Dendritic cell treated with granulocyte-macrophage colony-stimulating factor and Interleukin-4, amounts not matched to agents 40 ng/mL and 50 ng/mL, for 4 days (primary cell): Measurements from ENCODE around the gene GSTT4.
"Not testable (repeated sequence)": the region's sequence is repeated elsewhere in the genome, so short reads cannot be mapped to it uniquely, and the experiment has no call there.

Source experiments
- H3K27ac Mint-ChIP-seq: one replicate; pipeline ENCODE4 v1.8.0; 2022; ENCODE audit warnings: mild to moderate bottlenecking, mixed read lengths
- H3K27me3 Mint-ChIP-seq: one replicate; pipeline ENCODE4 v1.8.0; 2022; ENCODE audit warnings: mild to moderate bottlenecking, mixed read lengths
- H3K36me3 Mint-ChIP-seq: one replicate; pipeline ENCODE4 v1.8.0; 2022; ENCODE audit warnings: low read depth, mixed read lengths
- H3K4me1 Mint-ChIP-seq: one replicate; pipeline ENCODE4 v1.8.0; 2022; ENCODE audit warnings: low read depth, mixed read lengths
- H3K4me3 Mint-ChIP-seq: one replicate; pipeline ENCODE4 v1.8.0; 2022; ENCODE audit warnings: mild to moderate bottlenecking, moderate library complexity, mixed read lengths
- H3K9me3 Mint-ChIP-seq: one replicate; pipeline ENCODE4 v1.8.0; 2022; ENCODE audit warnings: mixed read lengths
- intact Hi-C: fragments of 100-400 bp; cut with micrococcal nuclease; formaldehyde crosslinking; loops from one replicate; pipeline ENCODE4 v1.15.0; 2022

GSTT4 gene

GRCh38 chr22:23993080-23993479 is 12.2 kb downstream of the GSTT4 start:
- H3K4me3 Mint-ChIP-seq, H3K27me3 Mint-ChIP-seq, intact Hi-C loops, H3K9me3 Mint-ChIP-seq, H3K36me3 Mint-ChIP-seq, H3K27ac Mint-ChIP-seq: not testable (repeated sequence)
- peaks cover 24% of the 10 kb centered on the region for H3K4me1 Mint-ChIP-seq

- intact Hi-C loops, result loop anchor here (10.0 kb wide), 1 partner anchor 185 kb away; no protein-coding TSS in a partner anchor
Measured at GRCh38 chr22:23989583-23990244, 15.5 kb downstream of the GSTT4 start.

GRCh38 chr22:23986538-23987178 is 18.6 kb downstream of the GSTT4 start:
- intact Hi-C loops, result loop anchor here (10.0 kb wide), 1 partner anchor 188 kb away; no protein-coding TSS in a partner anchor

More at GRCh38 chr22:23989583-23990244, 15.5 kb downstream of the GSTT4 start:
- peaks cover 15% of the 10 kb centered on the region for H3K4me1 Mint-ChIP-seq
- not testable (repeated sequence) for H3K36me3 Mint-ChIP-seq, H3K27me3 Mint-ChIP-seq, H3K9me3 Mint-ChIP-seq, H3K4me3 Mint-ChIP-seq
- peak overlapping the region; percentile 63 for H3K27ac Mint-ChIP-seq

GRCh38 chr22:23986089-23986488 is 19.2 kb downstream of the GSTT4 start:
- not testable (repeated sequence) for H3K9me3 Mint-ChIP-seq, H3K27ac Mint-ChIP-seq, H3K4me3 Mint-ChIP-seq, H3K27me3 Mint-ChIP-seq, H3K36me3 Mint-ChIP-seq
- intact Hi-C loops, result loop anchor here (10.0 kb wide), 1 partner anchor 189 kb away; no protein-coding TSS in a partner anchor
- H3K4me1 Mint-ChIP-seq, result peaks cover 15% of the 10 kb centered on the region

More at GRCh38 chr22:23986538-23987178, 18.6 kb downstream of the GSTT4 start:
- not testable (repeated sequence) for H3K27ac Mint-ChIP-seq, H3K36me3 Mint-ChIP-seq, H3K9me3 Mint-ChIP-seq, H3K27me3 Mint-ChIP-seq, H3K4me3 Mint-ChIP-seq
- H3K4me1 Mint-ChIP-seq, result peaks cover 15% of the 10 kb centered on the region

GRCh38 chr22:23984430-23984829 is 20.8 kb downstream of the GSTT4 start:
- Mint-ChIP-seq H3K9me3 (no peaks in the 10 kb centered on the region), H3K36me3 (no peaks in the 10 kb centered on the region), H3K4me3 (no peak overlapping the region), H3K4me1 (peaks cover 15% of the 10 kb centered on the region), H3K27ac (no peak overlapping the region), H3K27me3 (peaks cover 11% of the 10 kb centered on the region)
- intact Hi-C loops, result loop anchor here (10.0 kb wide), 1 partner anchor 190 kb away; no protein-coding TSS in a partner anchor

GRCh38 chr22:23980567-23980966 is 24.7 kb downstream of the GSTT4 start:
- not testable (repeated sequence) for H3K36me3 Mint-ChIP-seq, H3K27me3 Mint-ChIP-seq, H3K27ac Mint-ChIP-seq, H3K4me1 Mint-ChIP-seq, H3K4me3 Mint-ChIP-seq, H3K9me3 Mint-ChIP-seq
- intact Hi-C loops, result loop anchor here (10.0 kb wide), 1 partner anchor 194 kb away; no protein-coding TSS in a partner anchor

- H3K4me1 Mint-ChIP-seq, result not testable (repeated sequence)
- intact Hi-C loops, result loop anchor here (10.0 kb wide), 1 partner anchor 195 kb away; no protein-coding TSS in a partner anchor
Measured at GRCh38 chr22:23979557-23980240, 25.6 kb downstream of the GSTT4 start, which contains the start of gene GSTT2. Gene GSTT2, plus strand, starts transcription at chr22:23980134.

GRCh38 chr22:23977304-23977703 is 27.9 kb downstream of the GSTT4 start:
- H3K4me3 Mint-ChIP-seq, intact Hi-C loops, H3K27ac Mint-ChIP-seq, H3K4me1 Mint-ChIP-seq, H3K27me3 Mint-ChIP-seq, H3K36me3 Mint-ChIP-seq, H3K9me3 Mint-ChIP-seq: not testable (repeated sequence)

More at GRCh38 chr22:23979557-23980240, 25.6 kb downstream of the GSTT4 start, which contains the start of gene GSTT2:
- H3K4me3 Mint-ChIP-seq, H3K27me3 Mint-ChIP-seq, H3K9me3 Mint-ChIP-seq, H3K27ac Mint-ChIP-seq, H3K36me3 Mint-ChIP-seq: not testable (repeated sequence)

- H3K36me3 Mint-ChIP-seq, result peaks cover 23% of the 10 kb centered on the region
- H3K4me3 Mint-ChIP-seq, H3K27ac Mint-ChIP-seq, H3K9me3 Mint-ChIP-seq, H3K27me3 Mint-ChIP-seq: not testable (repeated sequence)
- peaks cover 23% of the 10 kb centered on the region for H3K4me1 Mint-ChIP-seq
- intact Hi-C loops, result loop anchor here (5.0 kb wide), 2 partner anchors 43 to 63 kb away; no protein-coding TSS in a partner anchor
Measured at GRCh38 chr22:23974836-23975352, 30.4 kb downstream of the GSTT4 start.

- Mint-ChIP-seq H3K36me3 (peaks cover 29% of the 10 kb centered on the region), H3K4me1 (peaks cover 27% of the 10 kb centered on the region)
- not testable (repeated sequence) for H3K9me3 Mint-ChIP-seq, H3K4me3 Mint-ChIP-seq, H3K27ac Mint-ChIP-seq, H3K27me3 Mint-ChIP-seq
- intact Hi-C loops, result loop anchor here (5.0 kb wide), 2 partner anchors 42 to 62 kb away; no protein-coding TSS in a partner anchor
Measured at GRCh38 chr22:23974345-23974744, 30.9 kb downstream of the GSTT4 start, which contains the start of gene DDT. Gene DDT, minus strand, starts transcription at chr22:23974441. Its CDS starts 27 bp downstream, at chr22:23974414.

- H3K27me3 Mint-ChIP-seq, H3K4me3 Mint-ChIP-seq, H3K9me3 Mint-ChIP-seq, H3K27ac Mint-ChIP-seq: not testable (repeated sequence)
- intact Hi-C loops, result loop anchor here (5.0 kb wide), 2 partner anchors 40 to 60 kb away; no protein-coding TSS in a partner anchor
- Mint-ChIP-seq H3K4me1 (peaks cover 33% of the 10 kb centered on the region), H3K36me3 (peaks cover 35% of the 10 kb centered on the region)
Measured at GRCh38 chr22:23971927-23972326, 33.3 kb downstream of the GSTT4 start.

GRCh38 chr22:23970816-23971486 is 34.3 kb downstream of the GSTT4 start:
- Mint-ChIP-seq H3K4me1 (peaks cover 33% of the 10 kb centered on the region), H3K27me3 (no peaks in the 10 kb centered on the region), H3K36me3 (peaks cover 35% of the 10 kb centered on the region), H3K27ac (no peak overlapping the region), H3K4me3 (no peak overlapping the region), H3K9me3 (no peaks in the 10 kb centered on the region)
- intact Hi-C loops, result loop anchor here (5.0 kb wide), 2 partner anchors 39 to 59 kb away; no protein-coding TSS in a partner anchor

- no peaks in the 10 kb centered on the region for H3K9me3 Mint-ChIP-seq
- intact Hi-C loops, result loop anchor here (5.0 kb wide), 2 partner anchors 38 to 58 kb away; no protein-coding TSS in a partner anchor
- no peak overlapping the region for H3K4me3 Mint-ChIP-seq
- no peak overlapping the region for H3K27ac Mint-ChIP-seq
- peaks cover 33% of the 10 kb centered on the region for H3K4me1 Mint-ChIP-seq
- H3K36me3 Mint-ChIP-seq, result peaks cover 35% of the 10 kb centered on the region
- no peaks in the 10 kb centered on the region for H3K27me3 Mint-ChIP-seq
Measured at GRCh38 chr22:23970201-23970641, 35.0 kb downstream of the GSTT4 start.
